Hematopoietic multipotent progenitor cell treated with erythropoietin and hydrocortisone succinate and interleukin-3 and kit ligand, for 17 days (in vitro differentiated cells): Measurements from ENCODE around the gene IKZF5.

Experiments used
- DNase-seq: peaks from one replicate; pipeline ENCODE4 v3.0.0-alpha.2; 2015; ENCODE audit warnings: low spot score

The IKZF5 gene, protein sequence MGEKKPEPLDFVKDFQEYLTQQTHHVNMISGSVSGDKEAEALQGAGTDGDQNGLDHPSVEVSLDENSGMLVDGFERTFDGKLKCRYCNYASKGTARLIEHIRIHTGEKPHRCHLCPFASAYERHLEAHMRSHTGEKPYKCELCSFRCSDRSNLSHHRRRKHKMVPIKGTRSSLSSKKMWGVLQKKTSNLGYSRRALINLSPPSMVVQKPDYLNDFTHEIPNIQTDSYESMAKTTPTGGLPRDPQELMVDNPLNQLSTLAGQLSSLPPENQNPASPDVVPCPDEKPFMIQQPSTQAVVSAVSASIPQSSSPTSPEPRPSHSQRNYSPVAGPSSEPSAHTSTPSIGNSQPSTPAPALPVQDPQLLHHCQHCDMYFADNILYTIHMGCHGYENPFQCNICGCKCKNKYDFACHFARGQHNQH

DNA sequence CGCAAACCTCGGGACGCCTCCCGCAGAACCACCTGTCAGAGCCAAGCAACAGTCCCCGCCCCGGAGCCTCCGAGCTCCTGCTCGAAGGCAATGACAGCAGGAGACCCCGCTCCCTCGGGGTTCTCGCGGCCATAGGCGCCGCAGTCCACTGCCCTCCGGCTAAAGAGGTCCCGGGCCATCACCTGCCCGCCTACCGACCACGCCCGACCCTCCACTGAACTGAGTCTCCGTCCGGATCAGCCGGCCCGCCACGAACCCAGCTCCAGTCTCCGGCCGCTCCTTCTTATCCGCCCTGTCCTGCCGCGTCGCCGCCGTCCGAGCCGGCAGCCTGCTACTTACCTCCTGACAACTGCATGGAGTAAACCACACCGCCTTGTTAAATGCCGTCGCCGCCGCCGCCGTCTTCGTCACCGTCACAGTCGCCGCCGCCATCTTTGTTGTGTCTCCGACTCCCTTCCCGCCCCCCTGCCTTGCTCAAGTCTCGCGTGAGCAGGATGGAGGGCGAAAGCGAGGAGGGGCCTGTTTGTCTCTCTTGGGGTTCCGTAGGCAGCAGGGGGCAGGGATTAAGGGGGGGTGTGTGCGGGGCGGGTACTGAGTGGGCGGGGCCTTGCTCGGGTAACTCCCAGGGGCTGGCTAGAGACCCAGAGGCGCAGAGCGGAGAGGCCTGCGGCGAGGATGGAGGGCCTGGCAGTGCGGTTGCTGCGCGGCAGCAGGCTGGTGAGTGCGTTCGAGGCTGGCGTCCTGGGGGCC lies at the start of gene IKZF5, which contains the start of gene ACADSB:
IKZF5 (minus strand) TSS at position 441 of the 750 bp plus-strand sequence. CDS start 10,170 bp downstream, outside the sequence.
ACADSB (plus strand) TSS at position 652 of the 750 bp plus-strand sequence; CDS start at position 676, 24 bp downstream.
- DNase-seq = peak; percentile 98

- no peak for DNase-seq
Measured at GRCh38 chr10:123057968-123058367, 49.4 kb upstream of the IKZF5 start.

DNA sequence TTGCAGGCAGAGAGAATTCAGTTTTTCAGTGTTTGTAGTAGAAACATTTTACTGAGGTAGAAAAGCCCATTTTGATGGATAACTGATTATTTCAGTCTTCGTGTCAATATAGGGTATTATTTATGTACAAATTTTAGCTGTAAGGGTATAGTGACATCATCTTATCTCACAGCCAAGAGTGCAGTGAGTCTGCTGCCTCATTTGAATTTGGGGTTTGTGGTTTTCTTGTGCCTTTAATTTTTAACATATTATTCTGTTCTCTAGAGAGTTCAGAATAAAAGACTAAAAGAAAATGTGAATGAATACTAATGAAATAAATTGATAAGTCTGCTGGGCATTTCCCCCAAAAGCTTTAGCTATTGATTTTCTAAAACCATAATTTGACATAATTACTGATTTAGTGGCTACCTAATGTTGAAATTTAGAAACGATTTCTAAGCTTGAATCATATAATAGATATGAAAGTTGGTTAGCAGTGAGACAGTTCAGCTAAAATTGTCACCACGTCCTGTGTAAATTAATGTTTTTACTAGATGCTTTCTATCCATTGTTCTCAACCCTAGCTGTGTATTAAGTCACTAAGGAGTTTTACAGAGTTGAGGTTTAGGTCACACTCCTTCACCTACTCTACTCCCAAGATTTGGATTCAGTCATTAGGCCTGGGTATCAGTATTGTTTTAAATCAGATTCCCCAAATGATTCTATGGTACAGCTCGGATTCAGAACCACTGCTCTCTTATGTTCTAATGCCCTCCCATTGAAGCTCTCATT lies 37.6 kb upstream of the IKZF5 start:
- no peak for DNase-seq

DNA sequence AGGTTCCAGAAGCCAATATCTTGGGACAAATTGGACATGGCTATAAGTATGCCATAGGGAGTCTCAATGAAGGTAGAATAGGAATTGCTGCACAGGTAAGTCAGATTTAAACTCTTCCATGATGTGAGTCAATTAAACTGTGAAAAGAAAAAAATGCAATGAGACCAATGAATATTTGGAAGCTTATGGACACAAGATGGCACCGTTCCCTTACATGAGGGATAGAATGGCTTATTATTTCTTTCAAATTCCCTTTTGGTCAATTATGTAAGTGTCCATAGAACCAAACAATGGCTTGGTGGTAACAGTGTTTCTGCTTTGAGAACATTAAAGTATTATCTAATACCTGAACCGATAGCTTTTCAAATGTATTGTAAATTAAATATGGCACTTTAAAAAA lies 35.8 kb upstream of the IKZF5 start:
- DNase-seq = no peak

DNA sequence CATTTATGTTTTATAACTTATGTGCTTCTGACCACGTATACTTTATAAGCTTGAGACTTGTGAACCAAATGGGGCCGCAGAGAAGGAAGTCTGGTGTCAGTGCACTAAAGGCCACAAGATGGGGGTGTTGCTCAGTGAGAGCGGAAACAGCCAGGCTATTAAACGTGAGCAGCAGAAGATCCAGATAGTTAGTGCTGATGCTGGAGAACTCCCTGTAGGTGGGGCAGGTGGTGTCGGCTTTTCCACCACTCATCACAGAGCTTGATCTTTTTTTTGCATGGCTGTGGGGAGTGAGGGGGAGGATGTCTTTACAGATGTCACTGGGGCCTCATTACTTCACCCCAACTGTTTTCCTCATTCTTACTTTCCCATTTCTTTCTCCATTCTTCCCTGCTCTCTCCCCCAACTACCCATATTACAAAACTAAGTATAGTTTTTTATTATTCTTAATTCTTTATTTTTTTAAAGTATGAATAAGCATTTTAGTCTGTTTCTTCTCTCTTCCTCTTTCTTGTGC lies 34.9 kb upstream of the IKZF5 start:
- peak; percentile 66 for DNase-seq

GRCh38 chr10:123042708-123043408 lies 34.3 kb upstream of the IKZF5 start:
- no peak for DNase-seq

DNA sequence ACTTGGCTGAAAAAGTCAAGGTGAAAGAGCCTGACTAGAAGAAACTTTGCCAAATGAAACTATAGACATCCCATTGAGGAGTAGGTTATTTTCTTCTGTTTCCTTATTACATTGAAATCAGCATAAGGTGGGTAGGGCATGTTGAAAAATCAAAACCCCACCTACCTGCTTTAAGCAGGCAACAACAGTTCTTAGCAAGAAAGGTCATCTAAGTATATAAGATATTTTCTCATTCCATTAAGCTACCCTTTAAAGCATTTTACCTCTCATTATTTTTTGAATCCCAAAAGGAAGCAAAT lies 31.0 kb upstream of the IKZF5 start:
- DNase-seq = no peak

DNA sequence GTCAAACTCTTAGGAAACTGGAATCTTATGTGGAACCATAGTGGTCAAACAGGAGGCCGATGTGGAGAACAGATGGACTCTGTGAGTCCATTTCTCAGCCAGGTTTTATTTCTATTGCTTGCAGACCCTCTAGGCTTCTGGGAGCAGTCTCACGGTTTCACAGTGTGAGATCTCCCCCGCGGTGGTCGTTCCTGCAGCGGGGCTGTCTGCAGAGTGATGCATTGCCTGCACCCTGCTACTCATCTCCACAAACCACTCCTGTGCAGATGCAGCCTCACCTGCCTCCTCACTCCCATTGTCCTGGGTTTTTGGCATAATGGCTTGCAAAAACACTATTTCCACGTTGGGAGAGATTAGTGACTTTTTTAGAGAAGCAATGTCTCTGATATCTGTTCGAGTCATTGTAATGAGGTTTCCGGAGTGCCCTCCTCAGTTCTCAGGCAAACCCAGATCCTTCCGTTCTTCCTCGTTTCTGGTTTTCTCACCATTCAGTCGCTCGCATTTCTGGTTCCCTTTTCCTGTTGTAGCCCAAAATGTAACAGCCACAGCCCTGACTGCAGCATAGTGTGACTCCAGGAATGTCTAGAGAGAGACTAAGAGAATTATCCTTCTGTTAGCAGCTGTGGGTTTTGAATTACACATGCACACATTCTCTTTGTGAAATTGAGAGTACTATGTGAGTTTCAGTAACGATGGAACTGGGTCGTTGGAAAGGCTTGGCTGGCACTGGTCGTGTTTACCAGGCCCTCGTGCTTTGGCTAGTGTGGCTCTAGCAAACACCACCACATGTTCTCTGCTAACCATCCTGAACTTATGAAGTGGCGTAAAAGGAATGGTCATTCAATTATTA lies 30.4 kb upstream of the IKZF5 start:
- no peak for DNase-seq

DNA sequence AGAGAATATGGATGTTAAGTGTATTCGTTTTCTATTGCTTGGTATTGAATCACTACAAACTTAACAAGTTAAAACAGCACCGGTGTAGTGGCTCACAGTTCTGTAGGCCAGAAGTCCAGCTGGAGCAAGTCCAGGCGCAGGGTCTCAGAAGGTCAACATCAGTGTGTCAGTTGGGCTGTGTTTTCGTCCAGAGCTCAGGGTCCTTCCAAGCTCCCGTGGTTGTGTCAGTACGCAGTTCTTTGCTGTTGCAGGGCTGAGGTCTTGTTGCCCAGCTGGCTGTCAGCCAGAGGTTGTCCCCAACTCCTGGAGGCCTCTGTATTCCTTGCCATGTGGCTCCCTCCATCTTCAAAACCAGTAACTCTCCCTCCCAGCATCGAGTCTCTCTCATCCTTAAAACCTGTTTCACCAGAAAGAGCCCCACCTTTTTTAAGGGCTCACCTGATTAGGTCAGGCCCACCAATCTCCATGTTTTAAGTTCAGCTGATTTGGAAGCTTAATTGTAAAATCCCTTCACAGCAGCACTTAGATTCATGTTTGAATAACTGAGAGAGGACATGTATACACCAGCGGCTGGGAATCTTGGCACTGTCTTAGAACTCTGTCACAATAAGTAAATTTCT lies 27.0 kb upstream of the IKZF5 start:
- DNase-seq = no peak

DNA sequence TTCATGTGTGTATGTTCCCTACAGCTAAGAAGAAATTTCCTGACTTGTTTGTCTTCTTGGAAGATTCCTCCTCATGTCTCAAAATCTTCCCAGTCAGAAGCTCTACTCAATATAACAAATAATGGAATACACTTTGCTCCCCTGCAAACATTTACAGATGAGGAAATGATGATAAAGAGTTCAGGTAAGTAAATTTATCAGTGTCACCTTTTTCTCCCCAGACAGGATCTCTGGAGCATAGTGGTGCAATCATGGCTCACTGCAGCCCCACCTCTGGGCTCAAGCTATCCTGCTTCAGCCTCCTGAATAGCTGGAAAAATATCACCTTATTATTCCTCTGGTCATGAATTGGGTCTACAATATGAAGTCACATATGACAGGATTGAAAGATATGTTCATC lies 25.7 kb upstream of the IKZF5 start:
- no peak for DNase-seq

- DNase-seq = no peak
Measured at GRCh38 chr10:123031124-123031523, 22.5 kb upstream of the IKZF5 start.

DNA sequence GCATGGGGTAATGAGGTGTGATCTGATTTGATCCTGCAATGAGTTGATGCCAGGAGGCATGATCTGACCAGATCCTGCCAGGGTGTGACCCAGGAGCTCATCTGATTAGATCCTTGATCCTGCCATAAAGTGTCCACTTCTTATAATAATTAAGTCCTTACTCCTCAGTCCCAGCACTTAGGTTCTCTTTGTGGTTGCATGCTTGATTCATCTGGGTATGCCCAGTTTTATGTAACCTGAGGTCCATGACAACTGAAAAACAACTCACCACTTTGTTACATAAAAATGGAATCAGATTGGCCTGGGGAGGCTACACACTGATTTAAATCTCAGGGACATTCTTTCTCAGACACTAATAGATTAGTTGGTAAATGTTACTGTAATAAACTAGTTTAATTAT lies 19.3 kb upstream of the IKZF5 start:
- no peak for DNase-seq

- DNase-seq = no peak
Measured at GRCh38 chr10:123026302-123026701, 17.7 kb upstream of the IKZF5 start.

- no peak for DNase-seq
Measured at GRCh38 chr10:123024540-123024939, 15.9 kb upstream of the IKZF5 start.

GRCh38 chr10:123021517-123021916 lies 12.9 kb upstream of the IKZF5 start:
- no peak for DNase-seq

- no peak for DNase-seq
Measured at GRCh38 chr10:123019941-123020703, 11.5 kb upstream of the IKZF5 start.

DNA sequence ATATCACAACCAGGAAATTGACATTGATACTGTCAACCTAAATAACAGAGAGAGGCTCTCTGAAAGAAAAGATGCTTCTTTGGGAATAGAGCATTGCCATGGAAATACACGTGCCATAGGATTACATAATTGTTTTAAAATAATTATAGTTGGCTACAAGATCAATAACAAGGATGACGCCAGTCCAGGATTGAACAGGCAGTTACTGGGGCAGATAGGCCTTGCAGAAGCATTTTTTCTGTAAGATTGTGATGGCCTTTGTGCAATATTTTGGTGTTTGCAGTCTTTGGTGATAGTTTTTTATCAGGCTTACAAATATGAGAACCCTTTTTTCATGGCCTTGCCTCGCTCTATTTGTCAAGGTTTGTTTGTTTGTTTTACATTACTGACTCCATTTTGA lies 10.7 kb upstream of the IKZF5 start:
- no peak for DNase-seq

- DNase-seq = no peak
Measured at GRCh38 chr10:123018531-123018930, 9.9 kb upstream of the IKZF5 start.

- no peak for DNase-seq
Measured at GRCh38 chr10:123017421-123018165, 9.0 kb upstream of the IKZF5 start.
